ENCODE measurements around the gene FEM1C.

FEM1C gene

DNA sequence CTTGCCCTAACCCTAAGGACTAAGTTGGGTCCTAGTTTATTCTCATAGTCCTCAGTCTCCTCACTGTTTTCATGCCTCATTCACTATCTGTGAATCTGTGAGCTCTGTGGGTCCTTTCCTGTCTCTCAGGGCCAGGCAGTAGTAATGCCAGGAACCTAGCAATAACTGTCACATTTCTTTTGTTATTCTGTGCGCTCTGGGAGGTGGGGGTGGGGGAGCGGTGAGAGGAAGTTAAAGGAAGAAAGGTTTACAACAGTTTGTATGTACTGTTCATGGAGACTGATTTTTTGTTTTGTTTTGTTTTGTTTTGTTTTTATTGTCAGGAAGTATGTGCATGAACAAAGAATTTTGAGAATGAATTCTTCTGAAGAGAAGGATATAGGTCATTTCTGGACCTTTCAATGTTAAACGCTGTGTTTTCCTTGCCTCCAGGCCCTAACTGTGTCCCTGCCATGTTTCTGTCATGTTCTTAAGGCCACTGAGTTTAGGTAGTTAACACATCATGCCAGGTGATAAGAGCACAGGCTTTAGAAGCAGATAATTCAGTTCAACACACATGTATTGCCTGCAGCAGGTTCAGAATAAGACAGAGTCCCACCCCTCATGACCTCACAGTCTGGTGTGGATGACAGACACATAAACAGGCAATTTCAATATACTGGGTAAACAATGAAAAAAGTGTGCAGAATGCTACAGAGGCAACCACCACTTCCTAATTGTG is 13.3 kb upstream of the FEM1C start:
- DNase-seq = peak in 1 of 3 experiments; percentile 16

DNA sequence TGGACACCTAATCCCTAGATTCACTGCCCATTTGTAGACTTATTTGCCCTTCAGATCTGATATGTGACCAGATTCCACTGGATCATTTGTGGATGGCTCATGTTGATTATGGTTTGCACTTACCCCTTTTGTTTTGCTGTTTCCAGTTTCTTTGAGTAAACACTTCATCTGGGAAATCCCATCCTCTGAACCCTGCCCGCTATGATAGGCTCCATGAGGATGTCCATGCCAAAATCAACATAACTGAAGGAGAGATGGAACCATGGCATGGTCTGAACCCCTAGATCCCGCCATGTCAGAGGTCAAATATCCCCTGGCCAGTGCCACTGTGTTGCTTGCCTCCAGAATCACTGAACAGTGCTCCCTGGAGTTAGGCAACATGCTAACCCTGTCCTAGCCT is 11.7 kb upstream of the FEM1C start:
- no peak for DNase-seq

DNA sequence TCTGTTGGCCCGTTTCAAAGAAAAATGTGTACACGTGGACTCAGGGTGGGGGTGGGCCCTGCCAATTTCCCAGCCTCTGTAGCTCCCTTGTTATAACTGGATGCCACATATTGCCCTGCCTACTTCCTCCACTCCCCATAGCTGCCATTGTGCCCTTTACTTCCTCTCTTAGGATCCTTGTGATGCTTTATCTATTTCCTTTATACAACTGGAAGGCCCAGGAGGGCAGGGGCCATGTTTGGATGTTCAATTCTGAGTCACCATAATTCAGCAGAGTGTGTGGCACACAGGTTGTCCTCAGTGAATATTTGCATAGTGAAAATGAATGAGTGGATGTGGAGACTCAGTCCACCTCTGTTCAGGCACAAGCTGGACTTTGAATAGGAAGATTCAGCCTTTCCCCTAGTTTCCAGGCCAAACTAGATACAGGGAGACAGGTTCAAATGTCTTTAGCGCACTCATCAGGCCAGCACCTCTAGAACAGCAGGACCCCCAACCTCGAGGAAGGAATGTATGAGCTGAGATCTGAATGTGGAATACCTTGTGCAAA is 10.6 kb upstream of the FEM1C start:
- DNase-seq = no peak

DNA sequence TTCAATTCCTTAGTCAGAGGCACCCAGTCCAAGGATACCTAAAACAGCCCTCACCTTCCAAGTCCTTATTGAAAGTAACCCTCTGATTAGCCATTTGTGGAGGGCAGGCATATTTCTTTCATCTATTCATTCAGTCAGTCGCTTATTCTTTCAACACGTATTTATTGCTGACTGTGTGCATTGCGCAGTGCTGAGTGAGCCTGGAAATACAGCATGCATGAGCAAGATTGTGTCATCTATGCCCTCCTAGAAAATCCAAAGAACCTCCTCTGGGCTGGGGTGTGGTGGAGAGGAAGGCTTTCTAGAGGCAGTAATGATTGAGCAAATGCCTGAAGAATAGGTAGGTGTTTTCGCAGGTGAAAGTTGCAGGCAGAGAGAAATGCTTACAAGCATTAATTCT is 8.5 kb upstream of the FEM1C start:
- DNase-seq = no peak

DNA sequence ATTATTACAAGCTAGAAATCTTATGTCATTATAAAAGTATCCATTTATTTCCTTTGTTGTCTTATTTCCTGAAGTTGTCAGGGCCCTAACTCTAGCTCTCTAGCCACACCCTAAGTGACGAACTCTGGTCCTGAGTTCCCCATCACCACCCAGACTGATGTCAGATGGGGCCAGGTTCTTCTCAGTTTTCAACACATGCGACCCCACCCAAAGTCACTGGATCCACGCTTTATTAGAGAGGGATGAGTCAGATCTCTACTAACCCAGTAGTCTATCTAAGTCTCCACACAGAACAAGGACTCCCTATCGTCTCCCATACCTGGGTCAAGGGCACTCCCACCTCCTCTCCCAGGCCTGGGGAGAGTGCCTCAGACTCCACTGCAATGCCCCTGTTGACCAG is 6.8 kb upstream of the FEM1C start:
- DNase-seq = no peak

DNA sequence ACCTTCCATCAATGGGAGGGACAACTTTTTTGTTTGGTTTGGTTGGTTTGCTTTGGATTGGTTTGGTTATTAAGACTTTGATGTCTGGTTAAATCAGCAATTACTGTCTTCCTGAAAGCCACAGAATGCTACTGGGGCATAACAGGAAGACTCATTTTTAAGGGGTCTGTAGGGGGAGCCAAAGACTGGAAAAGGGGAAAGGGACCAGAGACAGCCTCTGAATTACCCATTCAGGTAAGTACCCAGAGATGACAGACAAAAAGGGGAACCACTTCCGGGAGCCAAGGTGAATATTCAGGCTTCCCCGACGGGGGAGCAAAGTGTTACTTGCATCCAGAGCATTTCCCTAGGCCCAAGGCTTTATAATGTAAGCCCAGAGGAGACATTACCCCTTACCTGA is 4.6 kb upstream of the FEM1C start:
- DNase-seq = peak in 1 of 3 experiments; percentile 10

DNA sequence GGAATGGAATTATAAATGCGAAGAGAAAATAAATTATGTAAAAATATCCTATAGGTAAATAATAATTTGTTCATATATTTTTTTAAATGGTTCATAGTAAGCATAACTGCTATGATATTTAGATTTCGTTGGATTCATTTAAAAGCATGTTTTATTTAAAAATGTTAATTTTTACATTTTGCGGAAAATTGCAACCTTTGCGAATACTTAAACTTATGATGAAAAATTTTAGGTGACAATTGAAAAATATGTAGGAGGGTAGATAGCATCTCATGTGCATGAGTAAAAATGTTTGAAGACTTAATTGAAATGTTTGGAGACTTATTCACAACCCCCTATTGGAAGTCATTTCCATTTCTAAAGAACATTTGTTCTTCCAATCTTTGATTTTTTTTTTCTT is 4.1 kb upstream of the FEM1C start:
- DNase-seq = no peak

DNA sequence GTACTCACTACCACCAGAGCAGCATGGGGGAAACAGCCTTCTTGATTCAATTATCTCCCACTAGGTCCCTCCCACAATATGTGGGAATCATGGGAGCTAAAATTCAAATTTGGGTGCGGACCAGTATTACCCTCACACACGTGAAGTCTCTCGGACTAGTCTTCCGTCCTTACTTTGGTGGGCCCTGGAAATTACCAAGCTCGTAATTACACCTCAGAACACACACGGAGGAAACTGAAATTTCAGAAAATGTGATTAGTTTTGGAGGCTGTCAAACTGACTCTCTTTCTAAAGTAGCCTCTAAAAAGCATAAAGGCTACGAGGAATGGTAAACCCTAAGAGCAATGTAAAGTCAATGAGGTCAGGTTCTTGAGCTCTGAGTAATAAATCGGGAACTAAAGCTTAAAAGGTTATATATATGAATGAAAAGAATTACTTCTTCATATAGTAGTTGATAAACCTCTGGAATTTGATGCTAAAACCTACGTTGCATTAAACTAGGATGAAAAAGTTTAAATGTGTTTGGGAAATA is 842 bp upstream of the FEM1C start:
- DNase-seq = no peak

DNA sequence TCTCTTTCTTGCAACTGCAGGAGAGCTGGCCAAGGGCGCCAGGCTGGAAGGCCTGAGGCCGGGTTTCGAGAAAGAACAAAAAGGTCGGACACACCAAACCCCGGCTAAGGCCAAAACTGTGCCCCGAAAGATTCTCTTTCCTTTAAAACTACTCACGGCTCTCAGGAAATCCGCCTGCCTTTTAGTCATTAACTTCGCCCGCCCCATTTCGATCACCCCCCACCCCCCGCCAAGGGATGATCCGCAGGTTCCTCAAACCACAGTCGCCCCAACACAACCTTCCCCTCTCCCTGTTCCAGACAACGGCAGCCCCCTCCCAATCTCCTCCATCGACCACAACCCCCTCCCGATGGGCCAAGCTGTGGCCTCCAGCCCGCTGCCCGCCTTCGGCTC is 536 bp downstream of the FEM1C start:
- DNase-seq = peak; percentile 20 to 67 (median 64)

DNA sequence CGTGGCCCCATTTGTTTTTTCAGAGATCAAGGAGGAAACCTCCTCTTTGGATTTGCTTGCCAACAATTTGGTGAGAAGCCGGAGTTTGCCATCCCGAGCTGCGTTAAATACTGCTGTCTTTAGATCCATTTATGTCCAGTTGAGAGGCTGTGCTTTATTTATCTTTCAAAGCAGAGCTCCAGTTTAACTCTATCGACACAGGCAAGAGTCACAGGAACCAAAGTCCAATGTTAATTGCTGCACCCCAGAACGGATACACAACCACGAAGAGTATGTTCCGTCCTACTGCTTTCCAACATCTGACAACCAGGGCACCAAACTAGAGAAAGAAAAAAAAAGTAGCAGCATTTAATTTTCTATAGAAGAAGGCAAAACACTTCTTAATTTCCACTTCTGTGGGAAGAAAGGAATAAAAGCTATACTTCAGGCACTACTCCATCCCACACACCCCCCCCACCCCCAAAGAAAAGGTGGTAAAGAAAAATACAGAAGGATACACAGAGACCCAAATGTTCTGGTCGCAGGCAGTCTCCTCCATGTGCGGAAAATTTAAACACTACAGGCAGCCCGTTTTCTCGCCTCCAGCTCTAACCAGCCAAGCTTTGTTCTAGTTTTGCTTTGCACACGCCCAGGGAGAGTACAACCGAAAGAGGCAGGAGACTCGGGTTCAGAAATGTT is 1.1 kb downstream of the FEM1C start:
- peak; percentile 8 to 39 (median 10) for DNase-seq

DNA sequence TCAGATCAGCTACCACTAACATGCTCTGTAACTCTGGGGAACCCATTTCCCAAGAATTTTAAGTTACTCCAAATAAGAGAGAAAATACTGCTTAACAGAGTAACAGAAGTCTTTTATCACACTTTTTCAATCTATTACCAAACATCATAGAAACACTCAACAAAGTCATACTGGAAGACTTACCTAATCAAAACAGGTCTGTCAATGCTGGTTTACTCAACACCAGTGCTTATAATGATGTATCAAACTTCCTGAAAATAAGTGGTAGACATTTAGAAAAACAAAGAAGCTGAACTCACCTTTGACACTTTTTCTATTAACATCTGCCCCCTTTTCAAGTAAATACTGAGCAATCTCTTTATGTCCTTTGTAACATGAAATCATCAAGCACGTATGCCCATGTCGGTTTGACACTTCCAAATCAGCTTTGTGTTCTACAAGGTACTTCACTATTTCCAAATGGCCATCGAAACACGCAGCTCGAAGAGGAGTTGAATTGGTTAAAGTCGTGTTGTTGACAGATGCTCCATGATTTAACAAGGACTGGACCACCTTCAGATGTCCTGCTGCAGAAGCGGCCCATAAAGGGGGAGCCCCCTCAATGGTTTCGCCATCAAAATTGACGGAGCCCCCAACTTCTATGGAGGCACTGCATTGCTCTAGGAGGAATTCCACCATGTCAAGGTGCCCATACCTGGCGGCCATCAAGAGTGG is 1.8 kb downstream of the FEM1C start:
- DNase-seq = peak in 1 of 3 experiments; percentile 12

DNA sequence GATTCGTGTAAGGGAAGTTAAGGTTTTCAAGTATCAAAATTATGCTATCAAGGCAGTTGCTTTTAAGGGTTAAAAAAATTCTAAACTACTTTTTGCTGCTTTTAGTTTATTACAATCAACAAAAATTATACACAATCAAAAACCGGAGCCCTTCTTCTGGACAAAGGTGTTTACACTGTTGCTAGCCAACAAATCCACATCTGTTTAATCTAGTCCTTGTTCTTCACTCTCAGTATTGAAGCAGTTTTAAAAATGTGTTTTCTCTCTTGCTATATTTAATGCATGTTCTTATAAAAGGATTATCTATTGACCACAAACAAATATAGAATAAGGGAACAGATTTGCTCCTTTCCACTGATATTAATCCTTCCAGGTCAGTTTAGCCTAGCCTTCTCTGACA is 2.5 kb downstream of the FEM1C start:
- peak in 1 of 3 experiments; percentile 5 for DNase-seq

DNA sequence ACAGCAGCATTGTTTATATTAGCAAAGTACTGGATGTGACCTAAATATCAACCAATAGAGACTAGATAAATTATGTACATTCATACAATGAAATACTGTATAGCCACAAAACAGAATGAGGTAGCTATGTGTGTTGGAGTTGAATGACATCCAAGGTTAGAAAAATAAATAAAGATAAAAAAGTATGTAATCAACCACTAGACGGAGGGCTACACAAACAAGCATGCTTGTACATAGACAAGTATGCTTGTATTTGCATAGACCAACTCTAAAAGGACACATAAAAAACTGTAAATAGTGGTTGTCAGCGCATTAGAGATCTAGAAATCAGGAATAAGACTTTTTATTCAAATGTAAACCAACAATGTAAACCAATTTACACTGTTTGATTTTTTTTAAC is 3.0 kb downstream of the FEM1C start:
- DNase-seq = no peak

DNA sequence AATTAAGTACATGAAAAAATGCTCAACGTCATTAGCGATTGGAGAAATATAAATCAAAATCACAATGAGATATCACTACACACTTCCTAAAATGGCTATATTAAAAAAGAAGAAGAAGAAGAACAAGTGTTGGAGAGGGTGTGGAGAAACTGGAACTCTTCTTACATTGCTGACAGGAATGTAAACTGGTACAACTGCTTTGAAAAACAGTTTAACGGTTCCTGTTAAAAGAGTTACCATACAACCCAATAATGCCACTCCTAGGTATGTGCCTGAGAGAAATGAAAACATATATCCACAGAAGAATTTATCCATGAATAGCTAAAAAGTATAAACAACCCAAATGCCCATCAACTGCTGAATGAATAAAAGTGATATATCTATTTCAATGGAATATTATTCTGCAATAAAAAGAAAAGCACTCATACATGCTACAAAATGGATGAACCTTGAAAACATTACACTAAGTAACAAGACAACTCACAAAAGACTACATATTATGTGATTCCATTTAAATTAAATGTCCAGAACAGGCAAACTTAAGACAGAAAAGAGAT is 9.0 kb downstream of the FEM1C start:
- DNase-seq = no peak

DNA sequence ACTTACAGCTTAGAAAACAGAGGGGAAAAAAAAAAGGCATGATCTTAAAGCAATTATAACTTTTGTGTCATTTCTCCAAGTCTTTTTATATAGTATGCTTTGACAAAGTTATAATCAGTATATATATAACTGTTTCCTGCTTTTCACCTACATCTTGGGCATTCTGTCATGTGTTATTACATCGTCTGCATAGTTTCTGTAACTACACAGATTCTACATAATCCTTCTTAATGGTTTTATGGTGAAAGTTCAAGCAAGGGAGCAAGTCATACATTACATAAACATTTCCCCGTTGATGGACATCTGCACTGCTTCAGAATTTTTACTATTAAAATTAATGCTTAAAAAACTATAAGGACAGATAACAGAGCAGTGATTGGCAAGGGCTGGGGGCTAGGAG is 12.1 kb downstream of the FEM1C start:
- peak in 1 of 3 experiments; percentile 14 for DNase-seq

DNA sequence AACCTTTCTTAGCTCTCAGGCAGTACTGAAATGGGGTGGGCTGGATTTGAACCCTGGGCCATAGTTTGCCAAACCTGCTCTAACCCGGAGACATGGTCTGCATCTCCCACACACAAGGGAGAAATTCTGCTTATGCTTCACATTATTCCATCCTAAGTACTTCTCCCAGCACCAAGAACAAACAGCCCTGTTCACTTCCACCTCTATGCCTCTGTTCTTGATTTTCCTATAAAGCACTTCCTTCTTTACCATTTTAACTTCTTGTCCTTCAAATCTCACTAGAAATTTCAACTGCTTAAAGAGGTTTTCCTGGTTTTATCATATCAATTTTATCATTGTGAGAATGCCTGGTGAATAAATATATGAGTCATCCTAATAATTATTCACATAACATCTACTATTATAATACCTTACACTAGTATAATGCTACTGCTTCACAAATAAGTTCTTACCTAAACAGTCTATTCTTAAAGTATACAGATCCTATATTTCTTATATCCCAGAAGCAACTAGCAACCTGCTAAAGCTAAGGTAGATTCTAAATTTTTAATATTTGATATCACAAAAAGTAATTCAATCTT is 12.7 kb downstream of the FEM1C start:
- no peak for DNase-seq

DNA sequence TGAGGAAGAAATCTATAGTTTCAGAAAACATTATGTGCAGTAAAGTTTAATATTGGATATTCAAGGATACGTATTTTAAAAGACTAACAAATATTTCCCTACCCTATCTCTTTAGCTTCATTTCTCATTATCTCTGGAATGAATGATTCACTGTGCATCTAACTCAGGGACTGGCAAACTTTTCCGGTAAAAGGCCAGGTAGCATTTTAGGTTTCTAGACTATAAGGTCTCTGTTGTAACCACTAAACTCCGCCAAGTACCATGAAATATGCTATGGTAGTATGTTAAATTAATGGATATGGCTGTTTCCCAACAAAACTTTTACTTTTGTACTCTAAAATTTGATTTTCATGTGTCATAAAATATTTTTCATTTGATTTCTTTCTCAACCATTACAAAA is 13.2 kb downstream of the FEM1C start:
- no peak for DNase-seq

DNA sequence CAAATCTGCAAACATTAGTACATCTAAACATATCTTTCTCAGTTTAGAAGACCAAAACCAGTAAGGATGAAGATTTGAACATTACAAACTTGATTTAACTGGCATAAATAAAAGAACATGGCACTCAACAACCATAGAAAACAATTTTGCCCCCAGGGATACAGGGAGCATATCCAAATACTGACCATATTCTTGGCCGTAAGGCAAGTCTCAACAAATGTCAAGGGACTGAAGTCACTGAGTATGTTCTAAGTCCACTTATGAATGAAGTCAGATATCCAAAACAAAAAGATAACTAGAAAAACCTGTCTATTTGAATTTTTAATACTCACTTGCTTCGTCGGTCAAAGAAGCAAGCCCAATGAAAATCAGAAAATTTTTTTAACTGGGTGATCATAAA is 14.1 kb downstream of the FEM1C start:
- DNase-seq = no peak

DNA sequence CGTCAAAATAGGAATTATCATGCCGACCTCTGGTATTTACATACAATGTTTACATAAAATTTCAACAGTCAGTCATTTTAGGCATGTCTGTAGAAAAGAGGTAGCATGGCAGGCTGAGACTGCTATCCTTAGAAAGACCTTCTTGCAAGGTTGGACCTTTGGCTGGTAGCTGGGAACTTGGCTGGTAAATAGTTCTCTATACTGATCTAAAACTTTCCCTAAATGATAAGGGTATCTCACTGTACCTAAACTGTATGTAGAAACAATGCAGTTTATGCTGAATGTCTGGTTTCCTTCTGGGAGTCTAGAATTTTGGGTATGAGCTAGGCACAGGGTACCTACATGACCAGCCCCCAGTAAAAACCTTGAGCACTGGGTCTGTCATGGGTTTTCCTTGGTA is 18.0 kb downstream of the FEM1C start:
- no peak for DNase-seq

DNA sequence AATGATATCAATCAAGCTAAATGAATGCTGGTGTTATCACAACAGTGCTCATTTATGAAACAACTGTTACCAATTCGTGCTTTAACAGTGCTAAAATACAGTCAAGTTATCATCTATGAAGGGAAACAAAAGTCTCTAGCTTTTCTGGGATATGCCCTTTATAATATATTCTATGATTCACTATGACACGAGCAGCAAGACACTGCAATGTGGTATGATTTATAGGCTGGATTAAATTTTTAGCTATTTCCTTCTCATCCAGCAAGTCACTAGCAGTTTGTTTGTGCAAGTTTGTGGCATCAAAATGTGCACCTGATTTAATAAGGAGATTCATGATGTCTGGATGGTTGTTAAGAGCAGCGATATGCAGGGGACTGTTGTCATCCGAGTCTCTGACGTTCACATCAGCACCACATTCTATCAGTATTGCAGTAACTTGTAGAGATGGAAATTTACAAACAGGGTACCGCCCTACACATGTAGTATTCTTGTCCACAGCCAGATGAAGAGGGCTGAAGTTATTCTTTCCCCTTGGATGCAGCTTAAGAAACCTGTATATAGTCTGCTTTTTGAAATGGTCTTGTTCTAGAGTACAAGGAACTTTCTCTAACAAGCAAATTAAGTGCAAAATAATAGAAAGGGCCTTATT is 20.3 kb downstream of the FEM1C start:
- no peak for DNase-seq

DNA sequence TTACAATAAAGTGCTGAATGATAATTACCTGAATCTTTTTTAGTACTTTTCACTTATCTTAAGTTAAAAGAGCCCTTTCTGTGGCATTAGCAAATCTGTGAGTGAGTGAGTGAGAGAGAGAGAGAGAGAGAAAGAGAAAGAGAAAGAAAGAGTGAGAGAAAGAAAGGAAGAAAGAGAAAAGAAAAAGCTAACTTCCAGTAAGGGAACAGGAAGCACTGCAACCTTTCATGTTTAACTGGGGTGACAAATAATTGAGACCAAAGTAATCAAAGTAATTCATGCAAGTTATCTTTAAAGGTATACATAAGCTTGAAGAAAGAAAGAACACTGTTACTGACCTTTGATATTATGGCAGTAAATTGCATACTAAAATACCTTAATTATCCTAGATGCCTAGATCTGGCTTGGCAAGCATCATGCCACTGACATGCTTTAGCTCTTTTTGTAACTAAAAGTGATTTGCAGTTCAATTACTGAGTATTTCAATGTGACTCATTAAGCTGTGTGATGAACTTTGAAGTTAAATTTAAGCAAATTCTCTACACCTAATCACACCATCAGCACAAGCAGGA is 21.7 kb downstream of the FEM1C start:
- DNase-seq = no peak

DNA sequence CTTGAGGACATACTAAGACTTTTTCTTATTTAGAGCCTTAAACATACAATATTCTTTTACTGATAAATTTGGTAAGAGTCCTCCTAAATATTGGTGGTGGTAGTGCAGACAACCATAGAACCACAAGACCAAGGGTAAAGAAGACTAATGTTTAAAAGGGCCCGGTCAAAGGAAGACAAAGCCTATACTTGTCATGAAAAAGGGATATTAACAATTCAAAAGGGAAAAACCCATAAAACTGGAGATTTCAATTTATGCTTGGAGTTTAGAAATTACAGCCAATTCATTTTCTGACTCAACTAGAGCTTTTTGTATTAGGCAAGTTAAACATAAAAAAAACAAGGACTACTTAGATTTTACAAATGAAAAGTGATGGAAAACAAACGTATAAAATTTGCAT is 24.4 kb downstream of the FEM1C start:
- DNase-seq = no peak
